Neural cell (in vitro differentiated cells): ENCODE measurements around the gene DLG2. TPM values are rescaled to one million over a fixed set of nuclear protein-coding genes. Genes with fewer than 3 reads are reported as not detected.

Experiments used
- H2AFZ ChIP-seq: fragments of 200-600, 300-800 bp; sonication (generic), shearing (Covaris generic); 2 replicates; pipeline ENCODE4 v1.6.0; 2014; ENCODE audit warnings: low read depth, mild to moderate bottlenecking, antibody characterized with exemption, low read length, moderate library complexity
- H3F3A ChIP-seq: fragments of 200-600 bp; shearing (Covaris generic); 2 replicates; pipeline ENCODE4 v1.6.1; 2016; ENCODE audit warnings: mild to moderate bottlenecking, moderate library complexity, mixed read lengths, antibody characterized with exemption, low read length; ENCODE audit not compliant: insufficient read depth, poor library complexity, severe bottlenecking
- H3K27ac ChIP-seq: fragments of 200-600, 300-800 bp; sonication (generic), shearing (Covaris generic); 2 replicates; pipeline ENCODE4 v1.5.1; 2014; ENCODE audit warnings: mild to moderate bottlenecking, low read length, moderate library complexity
- H3K27me3 ChIP-seq: fragments of 300-800, 200-600 bp; sonication (generic), shearing (Covaris generic); 2 replicates; pipeline ENCODE4 v1.6.0; 2014; ENCODE audit warnings: mild to moderate bottlenecking, low read depth, low read length, moderate library complexity; ENCODE audit not compliant: insufficient read depth
- H3K36me3 ChIP-seq: fragments of 300-800, 200-600 bp; sonication (generic), shearing (Covaris generic); 2 replicates; pipeline ENCODE4 v1.5.1; 2014; ENCODE audit warnings: mild to moderate bottlenecking, antibody characterized with exemption, low read length, moderate library complexity; ENCODE audit not compliant: insufficient read depth
- H3K4me2 ChIP-seq: fragments of 300-800, 200-600 bp; sonication (generic), shearing (Covaris generic); 2 replicates; pipeline ENCODE4 v1.6.0; 2014; ENCODE audit warnings: mild to moderate bottlenecking, low read length
- H3K4me3 ChIP-seq: fragments of 300-800, 200-600 bp; sonication (generic), shearing (Covaris generic); 2 replicates; pipeline ENCODE4 v1.5.1; 2014; ENCODE audit warnings: mild to moderate bottlenecking, low read length, moderate library complexity
- H3K79me2 ChIP-seq: fragments of 200-600 bp; shearing (Covaris generic); replicated peaks from 2 replicates; pipeline ENCODE4 v1.6.0; 2014; ENCODE audit warnings: mild to moderate bottlenecking, low read length, moderate library complexity; ENCODE audit not compliant: insufficient read depth
- H3K9ac ChIP-seq: fragments of 300-800, 200-600 bp; sonication (generic), shearing (Covaris generic); 2 replicates; pipeline ENCODE4 v1.6.1; 2016; ENCODE audit warnings: mild to moderate bottlenecking, low read length, mixed read lengths
- H3K9me2 ChIP-seq: fragments of 200-600 bp; shearing (Covaris generic); 2 replicates; pipeline ENCODE4 v1.6.1; 2016; ENCODE audit warnings: mild to moderate bottlenecking, low read length, mixed read lengths; ENCODE audit not compliant: insufficient read depth
- H3K9me3 ChIP-seq: fragments of 200-600, 300-800 bp; sonication (generic), shearing (Covaris generic); 2 replicates; pipeline ENCODE4 v1.6.1; 2016; ENCODE audit warnings: mild to moderate bottlenecking, mixed run types, low read length, moderate library complexity, mixed read lengths
- H4K20me1 ChIP-seq: fragments of 200-600 bp; shearing (Covaris generic); 2 replicates; pipeline ENCODE4 v1.6.1; 2016; ENCODE audit warnings: mild to moderate bottlenecking, mixed run types; ENCODE audit not compliant: insufficient read depth
- EP300 ChIP-seq: fragments of 450-650 bp; conservative IDR thresholded peaks from 2 replicates; pipeline ENCODE4 v1.6.1; 2014; ENCODE audit warnings: antibody characterized with exemption, mild to moderate bottlenecking, moderate library complexity; ENCODE audit not compliant: poor library complexity, severe bottlenecking
- MXI1 ChIP-seq: fragments of 450-650 bp; conservative IDR thresholded peaks from 2 replicates; pipeline ENCODE4 v1.6.1; 2014; ENCODE audit warnings: antibody characterized with exemption, mild to moderate bottlenecking; ENCODE audit not compliant: poor library complexity, severe bottlenecking
- POLR2AphosphoS5 ChIP-seq: IDR thresholded peaks from 2 replicates; pipeline ENCODE4 v1.6.1; 2012
- SMC3 ChIP-seq: fragments of 450-650 bp; conservative IDR thresholded peaks from 2 replicates; pipeline ENCODE4 v1.6.1; 2014; ENCODE audit warnings: antibody characterized with exemption, mild to moderate bottlenecking, moderate library complexity; ENCODE audit not compliant: poor library complexity
- TAF1 ChIP-seq: IDR thresholded peaks from 2 replicates; pipeline ENCODE4 v1.6.1; 2012; ENCODE audit warnings: low read depth
- polyA plus RNA-seq: library from polyadenylated mRNA; depleted of rRNA; stranded (reverse); fragments of >200 nt; gene quantifications from 2 replicates; pipeline ENCODE4 v1.2.3, GENCODE V29; 2014
- TF ChIP-seq, protein P1 (sequence below): IDR thresholded peaks from 2 replicates; pipeline ENCODE4 v1.6.1; 2012; ENCODE audit warnings: borderline replicate concordance

The DLG2 gene
- polyA plus RNA-seq, 1 donor from 2014 or later: 179 TPM

DNA sequence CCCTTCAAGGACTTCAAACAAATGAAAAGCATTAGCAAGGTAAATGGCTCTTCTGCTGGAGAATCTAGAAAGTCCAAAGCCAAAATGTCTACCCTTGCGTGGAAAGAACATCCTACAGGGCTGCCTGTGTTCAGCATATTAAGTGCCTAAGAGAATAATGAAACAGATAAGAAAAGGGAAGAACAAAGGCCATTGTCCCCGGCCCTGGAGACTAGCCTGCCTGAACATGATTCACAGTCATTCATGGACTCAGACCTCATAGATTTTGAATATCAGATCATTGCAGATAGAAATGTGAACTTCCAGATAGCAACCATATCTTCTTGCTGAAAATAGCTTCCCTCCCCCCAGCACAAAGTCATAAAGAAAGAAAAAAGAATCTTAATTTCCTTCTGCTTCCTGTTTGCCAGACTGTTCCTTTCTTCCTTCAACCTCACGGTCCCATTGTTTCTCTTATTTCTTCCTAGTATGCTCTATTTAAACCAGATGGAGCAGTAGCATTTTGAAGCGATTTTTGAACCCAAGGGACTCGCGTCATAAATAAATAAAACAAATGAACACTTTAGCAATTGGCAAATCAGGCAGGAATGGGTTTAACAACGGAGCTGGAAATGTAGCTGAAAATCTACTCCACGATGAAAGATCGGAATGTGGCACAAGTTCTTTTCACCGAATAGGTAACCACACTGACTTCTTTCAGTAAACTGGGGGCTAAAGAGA, 1932.8 kb downstream of the DLG2 start:
- Histone ChIP-seq H3K9me2 (no peaks in the 10 kb centered on the region), H3K4me2 (no peak overlapping the region), H3K36me3 (no peaks in the 10 kb centered on the region), H4K20me1 (no peaks in the 10 kb centered on the region), H3K27me3 (no peaks in the 10 kb centered on the region), H2AFZ (no peak overlapping the region), H3K79me2 (no peaks in the 10 kb centered on the region), H3K9me3 (no peaks in the 10 kb centered on the region), H3K9ac (no peak overlapping the region), H3K4me3 (no peak overlapping the region), H3K27ac (no peak overlapping the region), H3F3A (no peaks in the 10 kb centered on the region)
- TF ChIP-seq POLR2AphosphoS5 (no peak), MXI1 (no peak), SMC3 (no peak)
- TF ChIP-seq, protein P1, sequence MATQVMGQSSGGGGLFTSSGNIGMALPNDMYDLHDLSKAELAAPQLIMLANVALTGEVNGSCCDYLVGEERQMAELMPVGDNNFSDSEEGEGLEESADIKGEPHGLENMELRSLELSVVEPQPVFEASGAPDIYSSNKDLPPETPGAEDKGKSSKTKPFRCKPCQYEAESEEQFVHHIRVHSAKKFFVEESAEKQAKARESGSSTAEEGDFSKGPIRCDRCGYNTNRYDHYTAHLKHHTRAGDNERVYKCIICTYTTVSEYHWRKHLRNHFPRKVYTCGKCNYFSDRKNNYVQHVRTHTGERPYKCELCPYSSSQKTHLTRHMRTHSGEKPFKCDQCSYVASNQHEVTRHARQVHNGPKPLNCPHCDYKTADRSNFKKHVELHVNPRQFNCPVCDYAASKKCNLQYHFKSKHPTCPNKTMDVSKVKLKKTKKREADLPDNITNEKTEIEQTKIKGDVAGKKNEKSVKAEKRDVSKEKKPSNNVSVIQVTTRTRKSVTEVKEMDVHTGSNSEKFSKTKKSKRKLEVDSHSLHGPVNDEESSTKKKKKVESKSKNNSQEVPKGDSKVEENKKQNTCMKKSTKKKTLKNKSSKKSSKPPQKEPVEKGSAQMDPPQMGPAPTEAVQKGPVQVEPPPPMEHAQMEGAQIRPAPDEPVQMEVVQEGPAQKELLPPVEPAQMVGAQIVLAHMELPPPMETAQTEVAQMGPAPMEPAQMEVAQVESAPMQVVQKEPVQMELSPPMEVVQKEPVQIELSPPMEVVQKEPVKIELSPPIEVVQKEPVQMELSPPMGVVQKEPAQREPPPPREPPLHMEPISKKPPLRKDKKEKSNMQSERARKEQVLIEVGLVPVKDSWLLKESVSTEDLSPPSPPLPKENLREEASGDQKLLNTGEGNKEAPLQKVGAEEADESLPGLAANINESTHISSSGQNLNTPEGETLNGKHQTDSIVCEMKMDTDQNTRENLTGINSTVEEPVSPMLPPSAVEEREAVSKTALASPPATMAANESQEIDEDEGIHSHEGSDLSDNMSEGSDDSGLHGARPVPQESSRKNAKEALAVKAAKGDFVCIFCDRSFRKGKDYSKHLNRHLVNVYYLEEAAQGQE: no peak

DNA sequence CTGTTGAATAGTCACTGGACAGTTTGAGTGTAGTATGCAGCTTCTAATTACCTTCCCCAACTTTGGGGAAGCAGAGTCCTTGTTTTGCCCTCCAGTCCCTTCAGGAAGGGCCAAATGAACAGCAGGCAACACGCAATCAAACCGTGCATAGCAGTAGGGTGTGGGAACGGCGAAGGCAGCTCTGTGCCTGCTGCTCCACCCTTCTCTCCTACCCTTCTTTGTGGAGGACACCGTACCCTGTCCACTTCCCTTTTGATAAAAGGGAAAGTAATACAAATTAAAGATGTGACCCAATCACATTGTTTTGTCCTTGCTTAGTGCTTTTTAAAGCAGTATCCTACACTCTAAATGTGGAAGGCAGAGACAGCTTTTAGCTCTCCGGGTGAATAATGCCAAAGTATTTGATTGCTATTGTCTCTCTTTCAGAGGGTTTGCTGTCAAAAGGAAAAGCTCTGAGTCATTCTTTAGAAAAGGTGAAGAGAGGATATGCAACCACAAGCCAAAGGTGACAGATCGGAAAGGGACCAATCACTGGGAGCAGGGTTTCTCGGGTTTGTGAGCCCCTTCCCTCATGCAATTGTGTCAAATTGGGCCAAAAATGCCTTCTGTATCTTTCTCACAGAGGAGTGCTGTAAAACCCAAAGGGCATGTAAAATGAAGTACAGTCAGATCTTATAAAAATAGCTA, 1933.7 kb downstream of the DLG2 start:
- H3K4me2 ChIP-seq: no peak overlapping the region
- H3K4me3 ChIP-seq: no peak overlapping the region
- no peaks in the 10 kb centered on the region for H3K9me2 ChIP-seq
- no peaks in the 10 kb centered on the region for H3K9me3 ChIP-seq
- no peaks in the 10 kb centered on the region for H3K36me3 ChIP-seq
- H3K27ac ChIP-seq: peak overlapping the region; percentile 24
- peak overlapping the region; percentile 5 for H2AFZ ChIP-seq
- no peaks in the 10 kb centered on the region for H3K27me3 ChIP-seq
- no peak for TF ChIP-seq EP300
- no peak for TF ChIP-seq TAF1
- peak; percentile 36 for TF ChIP-seq POLR2AphosphoS5
- TF ChIP-seq, protein P1: no peak
- TF ChIP-seq MXI1: no peak
- H3K9ac ChIP-seq: no peak overlapping the region
- H3F3A ChIP-seq: no peaks in the 10 kb centered on the region
- H4K20me1 ChIP-seq: no peaks in the 10 kb centered on the region
- H3K79me2 ChIP-seq: no peaks in the 10 kb centered on the region
